ENCODE data around the gene ACTL8.

ACTL8 gene

DNA sequence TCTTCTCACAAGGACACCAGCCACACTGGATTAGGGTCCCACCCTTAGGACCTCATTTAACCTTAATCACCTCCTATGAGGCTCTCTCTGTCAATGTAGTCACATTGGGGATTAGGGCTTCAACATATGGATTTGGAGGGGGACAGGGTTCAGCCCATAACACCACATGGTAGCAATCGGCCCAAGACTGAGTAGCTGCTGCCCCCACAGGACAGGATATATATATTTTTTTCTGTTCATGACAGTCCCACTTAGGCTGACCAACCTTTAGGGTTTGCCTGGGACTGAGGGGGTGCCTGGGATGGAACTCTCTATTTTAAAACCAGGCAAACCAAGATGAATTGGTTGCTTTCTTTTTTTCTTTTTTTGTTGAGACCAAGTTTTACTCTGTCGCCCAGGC lies 8.2 kb upstream of the ACTL8 start:
- H3K4me3 ChIP-seq (ENCODE audit: low read depth, low read length): no peak overlapping the region
- no peaks in the 10 kb centered on the region for H3K4me1 ChIP-seq (ENCODE audit: control insufficient read depth, insufficient read depth, low read length)
- no peak overlapping the region for H3K9ac ChIP-seq (ENCODE audit: low read length)
- H3K9me3 ChIP-seq (ENCODE audit: control insufficient read depth, insufficient read depth, low read depth, low read length): 0 out of 2 replicates have a peak, but pooled peaks cover 3% of the 10 kb centered on the region
- no peaks in the 10 kb centered on the region for H3K36me3 ChIP-seq (ENCODE audit: control insufficient read depth, insufficient read depth, low read length)
- H3K27ac ChIP-seq (ENCODE audit: low read depth, low read length): no peak overlapping the region
- no peaks in the 10 kb centered on the region for H3K27me3 ChIP-seq (ENCODE audit: control insufficient read depth, insufficient read depth, low read length)

DNA sequence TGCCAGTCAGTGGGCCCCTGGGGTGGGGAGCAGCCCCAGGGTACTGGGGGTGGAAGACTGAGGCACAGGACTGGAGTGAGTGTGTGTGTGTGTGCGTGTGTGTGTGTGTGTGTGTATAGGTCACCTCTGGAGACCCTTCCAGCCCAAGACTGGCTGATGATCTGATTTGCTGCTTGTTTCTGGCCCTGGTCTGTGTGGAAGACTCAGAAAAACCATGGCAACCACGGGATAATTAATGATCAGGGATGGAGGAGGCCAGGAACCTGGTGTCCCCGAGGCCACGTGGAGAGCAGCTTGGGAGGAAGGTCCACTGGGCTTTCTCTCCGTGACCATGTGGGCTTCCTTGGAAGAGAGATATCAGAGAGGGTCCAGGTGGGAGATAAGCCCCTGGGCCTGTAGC lies 4.8 kb upstream of the ACTL8 start:
- no peaks in the 10 kb centered on the region for H3K36me3 ChIP-seq (ENCODE audit: control insufficient read depth, insufficient read depth, low read length)
- H3K27ac ChIP-seq (ENCODE audit: low read depth, low read length): no peak overlapping the region
- no peaks in the 10 kb centered on the region for H3K4me1 ChIP-seq (ENCODE audit: control insufficient read depth, insufficient read depth, low read length)
- H3K9ac ChIP-seq (ENCODE audit: low read length): no peak overlapping the region
- no peaks in the 10 kb centered on the region for H3K27me3 ChIP-seq (ENCODE audit: control insufficient read depth, insufficient read depth, low read length)
- H3K4me3 ChIP-seq (ENCODE audit: low read depth, low read length): no peak overlapping the region
- peaks cover 24% of the 10 kb centered on the region for H3K9me3 ChIP-seq (ENCODE audit: control insufficient read depth, insufficient read depth, low read depth, low read length)

DNA sequence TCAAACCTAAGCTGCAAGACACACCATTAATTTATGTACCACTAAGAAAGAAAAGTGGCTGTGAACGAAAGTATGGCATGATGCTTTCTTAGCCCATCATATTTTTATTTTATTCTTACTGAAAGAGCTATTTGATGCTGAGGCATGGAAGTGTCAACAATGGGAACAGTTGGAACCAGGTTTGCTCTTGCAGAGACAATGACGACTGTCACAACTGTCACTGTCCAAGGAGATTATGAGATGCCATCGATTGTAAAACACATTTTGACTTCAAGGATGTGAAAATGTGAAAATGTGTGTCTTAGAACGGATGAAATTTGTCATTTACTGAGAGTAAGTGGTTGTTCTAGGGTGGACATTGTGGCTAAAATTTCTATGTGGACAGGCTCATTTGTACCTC lies 2.8 kb upstream of the ACTL8 start:
- Histone ChIP-seq H3K4me1 (ENCODE audit: control insufficient read depth, insufficient read depth, low read length) (no peaks in the 10 kb centered on the region), H3K9ac (ENCODE audit: low read length) (no peak overlapping the region), H3K4me3 (ENCODE audit: low read depth, low read length) (no peak overlapping the region), H3K27me3 (ENCODE audit: control insufficient read depth, insufficient read depth, low read length) (no peaks in the 10 kb centered on the region), H3K27ac (ENCODE audit: low read depth, low read length) (no peak overlapping the region), H3K36me3 (ENCODE audit: control insufficient read depth, insufficient read depth, low read length) (no peaks in the 10 kb centered on the region), H3K9me3 (ENCODE audit: control insufficient read depth, insufficient read depth, low read depth, low read length) (peaks cover 34% of the 10 kb centered on the region)

DNA sequence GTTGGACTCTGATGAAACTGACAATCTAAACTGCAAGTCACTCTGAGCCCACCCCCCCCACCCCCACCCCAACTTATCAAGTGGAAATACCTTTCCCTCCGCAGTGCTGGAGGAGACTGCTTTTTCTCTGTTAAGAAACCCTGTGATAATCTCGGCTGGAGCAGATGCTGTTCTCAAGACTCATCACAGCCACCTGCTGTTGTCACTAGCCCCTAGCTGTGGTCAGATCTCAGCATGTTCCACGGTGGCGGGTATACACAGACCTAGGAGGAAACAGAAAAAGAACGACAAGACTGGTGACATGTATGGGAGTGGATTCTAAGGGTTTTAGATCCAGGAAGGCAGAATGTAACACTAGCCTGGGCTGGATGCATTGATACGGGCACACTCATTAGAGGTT lies 2.3 kb downstream of the ACTL8 start:
- no peak overlapping the region for H3K27ac ChIP-seq (ENCODE audit: low read depth, low read length)
- H3K4me1 ChIP-seq (ENCODE audit: control insufficient read depth, insufficient read depth, low read length): no peaks in the 10 kb centered on the region
- H3K36me3 ChIP-seq (ENCODE audit: control insufficient read depth, insufficient read depth, low read length): no peaks in the 10 kb centered on the region
- no peaks in the 10 kb centered on the region for H3K27me3 ChIP-seq (ENCODE audit: control insufficient read depth, insufficient read depth, low read length)
- peaks cover 66% of the 10 kb centered on the region for H3K9me3 ChIP-seq (ENCODE audit: control insufficient read depth, insufficient read depth, low read depth, low read length)
- no peak overlapping the region for H3K9ac ChIP-seq (ENCODE audit: low read length)
- no peak overlapping the region for H3K4me3 ChIP-seq (ENCODE audit: low read depth, low read length)

DNA sequence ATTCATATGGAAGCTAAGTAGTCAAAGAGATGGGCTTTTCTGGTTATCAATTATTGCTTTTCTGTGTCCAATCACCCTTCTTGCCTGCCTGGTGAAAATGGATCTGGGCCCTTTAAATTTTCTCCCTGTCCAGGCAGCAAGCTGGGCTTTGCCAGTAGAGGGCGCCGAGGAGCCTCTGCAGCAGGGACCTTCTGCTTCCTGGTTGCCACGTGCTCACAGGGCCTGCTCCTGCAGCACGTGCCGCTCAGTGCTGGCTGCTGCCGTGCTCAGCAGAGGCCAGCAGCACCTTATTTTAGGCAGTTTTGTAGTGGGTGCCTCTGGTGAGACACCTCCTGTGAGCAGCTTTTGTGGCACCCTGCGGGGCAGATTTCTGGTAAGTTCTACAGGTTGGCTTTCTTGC lies 4.0 kb downstream of the ACTL8 start:
- Histone ChIP-seq H3K9me3 (ENCODE audit: control insufficient read depth, insufficient read depth, low read depth, low read length) (peaks cover 56% of the 10 kb centered on the region), H3K27ac (ENCODE audit: low read depth, low read length) (no peak overlapping the region), H3K27me3 (ENCODE audit: control insufficient read depth, insufficient read depth, low read length) (no peaks in the 10 kb centered on the region), H3K4me3 (ENCODE audit: low read depth, low read length) (no peak overlapping the region), H3K36me3 (ENCODE audit: control insufficient read depth, insufficient read depth, low read length) (no peaks in the 10 kb centered on the region), H3K4me1 (ENCODE audit: control insufficient read depth, insufficient read depth, low read length) (no peaks in the 10 kb centered on the region), H3K9ac (ENCODE audit: low read length) (no peak overlapping the region)

DNA sequence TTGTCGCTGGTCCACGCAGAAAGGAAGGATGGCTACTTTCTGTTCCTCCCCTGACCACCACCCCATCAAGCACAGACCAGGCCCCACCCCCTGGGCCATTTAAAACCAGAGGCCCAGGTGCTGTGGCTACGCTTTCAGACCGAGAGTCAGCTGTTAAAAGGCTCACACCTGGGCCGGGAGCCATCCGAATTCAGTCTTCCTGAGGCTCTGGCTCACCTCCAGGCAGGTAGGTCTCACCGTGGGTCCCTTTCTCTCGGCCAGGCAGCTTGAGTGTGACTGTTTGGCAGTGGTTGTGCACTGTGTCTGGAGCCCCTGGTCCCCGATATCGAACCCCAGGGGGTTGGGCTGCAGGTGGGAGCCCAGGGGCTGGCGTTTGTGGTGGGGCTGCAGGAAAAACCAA lies 7.2 kb downstream of the ACTL8 start:
- Histone ChIP-seq H3K9me3 (ENCODE audit: control insufficient read depth, insufficient read depth, low read depth, low read length) (peaks cover 31% of the 10 kb centered on the region), H3K36me3 (ENCODE audit: control insufficient read depth, insufficient read depth, low read length) (no peaks in the 10 kb centered on the region), H3K4me1 (ENCODE audit: control insufficient read depth, insufficient read depth, low read length) (peaks cover 2% of the 10 kb centered on the region; the same call in 1 of the 2 replicates), H3K27me3 (ENCODE audit: control insufficient read depth, insufficient read depth, low read length) (no peaks in the 10 kb centered on the region), H3K9ac (ENCODE audit: low read length) (no peak overlapping the region), H3K27ac (ENCODE audit: low read depth, low read length) (no peak overlapping the region), H3K4me3 (ENCODE audit: low read depth, low read length) (no peak overlapping the region)

DNA sequence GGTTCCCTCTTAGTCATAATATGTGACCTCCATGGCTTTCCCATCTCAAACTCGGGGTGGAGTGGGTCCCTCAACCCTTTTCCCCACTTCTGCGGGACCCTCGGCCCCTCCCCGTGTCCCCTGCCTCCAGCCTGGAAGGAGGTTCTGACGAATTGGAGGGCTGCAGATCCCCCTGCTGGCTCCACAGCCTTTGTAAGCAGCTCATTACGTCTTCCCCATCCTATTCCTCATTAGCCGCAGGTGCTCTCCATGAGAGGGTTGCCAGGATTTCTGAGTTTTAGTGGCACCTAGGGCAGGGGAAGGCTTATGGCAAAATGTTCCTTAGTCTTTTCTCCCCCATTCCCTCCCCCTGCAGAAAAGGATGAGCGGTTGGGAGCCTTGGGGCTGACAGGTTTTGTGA lies 8.3 kb downstream of the ACTL8 start:
- peaks cover 6% of the 10 kb centered on the region; the same call in 1 of the 2 replicates for H3K4me1 ChIP-seq (ENCODE audit: control insufficient read depth, insufficient read depth, low read length)
- no peaks in the 10 kb centered on the region for H3K36me3 ChIP-seq (ENCODE audit: control insufficient read depth, insufficient read depth, low read length)
- no peaks in the 10 kb centered on the region for H3K27me3 ChIP-seq (ENCODE audit: control insufficient read depth, insufficient read depth, low read length)
- H3K9me3 ChIP-seq (ENCODE audit: control insufficient read depth, insufficient read depth, low read depth, low read length): peaks cover 22% of the 10 kb centered on the region
- no peak overlapping the region for H3K27ac ChIP-seq (ENCODE audit: low read depth, low read length)
- H3K4me3 ChIP-seq (ENCODE audit: low read depth, low read length): no peak overlapping the region
- no peak overlapping the region for H3K9ac ChIP-seq (ENCODE audit: low read length)

DNA sequence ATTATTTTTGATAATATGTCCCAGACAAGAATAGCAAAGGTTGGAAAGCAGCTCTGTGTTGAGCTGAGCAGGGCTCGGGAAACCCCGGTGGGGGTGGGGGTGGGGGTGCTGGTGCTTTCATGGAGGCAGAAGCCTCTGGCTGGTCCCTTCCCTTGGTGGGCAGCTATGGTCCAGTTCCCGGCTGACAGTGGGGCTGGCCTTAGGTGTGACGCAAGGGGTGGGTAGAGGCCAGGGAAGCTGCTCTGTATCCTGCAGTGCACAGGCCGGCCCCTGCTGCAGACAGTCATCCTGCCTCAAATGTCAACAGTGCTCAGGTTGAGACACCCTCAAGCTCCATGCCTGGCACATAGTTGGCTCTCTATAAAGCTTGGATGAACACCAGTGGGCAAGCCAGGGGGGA lies 8.9 kb downstream of the ACTL8 start:
- no peak overlapping the region for H3K4me3 ChIP-seq (ENCODE audit: low read depth, low read length)
- peaks cover 17% of the 10 kb centered on the region for H3K9me3 ChIP-seq (ENCODE audit: control insufficient read depth, insufficient read depth, low read depth, low read length)
- no peaks in the 10 kb centered on the region for H3K36me3 ChIP-seq (ENCODE audit: control insufficient read depth, insufficient read depth, low read length)
- peaks cover 11% of the 10 kb centered on the region; the same call in 1 of the 2 replicates for H3K4me1 ChIP-seq (ENCODE audit: control insufficient read depth, insufficient read depth, low read length)
- no peak overlapping the region for H3K27ac ChIP-seq (ENCODE audit: low read depth, low read length)
- H3K9ac ChIP-seq (ENCODE audit: low read length): no peak overlapping the region
- no peaks in the 10 kb centered on the region for H3K27me3 ChIP-seq (ENCODE audit: control insufficient read depth, insufficient read depth, low read length)

DNA sequence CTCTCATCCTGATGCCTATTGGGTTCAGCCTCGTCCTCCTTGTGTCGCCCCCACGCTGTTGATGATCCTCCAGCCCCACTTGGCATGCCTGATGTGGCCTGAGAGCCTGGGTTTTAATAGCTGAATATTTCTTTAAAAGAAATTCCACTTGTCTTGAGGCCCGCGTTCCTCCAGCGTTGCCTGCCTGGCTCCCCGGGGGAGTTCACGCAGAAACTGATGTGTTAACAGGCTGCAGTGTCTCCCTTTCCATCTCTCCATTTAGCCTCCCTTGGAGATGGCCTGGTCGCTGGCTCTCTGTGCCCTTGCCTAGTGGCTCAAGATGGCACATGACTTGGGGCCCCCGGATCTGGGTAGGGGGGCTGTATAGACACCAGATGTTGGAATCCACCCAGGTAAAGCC lies 9.5 kb downstream of the ACTL8 start:
- H3K36me3 ChIP-seq (ENCODE audit: control insufficient read depth, insufficient read depth, low read length): no peaks in the 10 kb centered on the region
- H3K9me3 ChIP-seq (ENCODE audit: control insufficient read depth, insufficient read depth, low read depth, low read length): peaks cover 11% of the 10 kb centered on the region
- H3K9ac ChIP-seq (ENCODE audit: low read length): no peak overlapping the region
- no peaks in the 10 kb centered on the region for H3K27me3 ChIP-seq (ENCODE audit: control insufficient read depth, insufficient read depth, low read length)
- no peak overlapping the region for H3K4me3 ChIP-seq (ENCODE audit: low read depth, low read length)
- H3K27ac ChIP-seq (ENCODE audit: low read depth, low read length): no peak overlapping the region
- H3K4me1 ChIP-seq (ENCODE audit: control insufficient read depth, insufficient read depth, low read length): peaks cover 13% of the 10 kb centered on the region; the same call in 1 of the 2 replicates

DNA sequence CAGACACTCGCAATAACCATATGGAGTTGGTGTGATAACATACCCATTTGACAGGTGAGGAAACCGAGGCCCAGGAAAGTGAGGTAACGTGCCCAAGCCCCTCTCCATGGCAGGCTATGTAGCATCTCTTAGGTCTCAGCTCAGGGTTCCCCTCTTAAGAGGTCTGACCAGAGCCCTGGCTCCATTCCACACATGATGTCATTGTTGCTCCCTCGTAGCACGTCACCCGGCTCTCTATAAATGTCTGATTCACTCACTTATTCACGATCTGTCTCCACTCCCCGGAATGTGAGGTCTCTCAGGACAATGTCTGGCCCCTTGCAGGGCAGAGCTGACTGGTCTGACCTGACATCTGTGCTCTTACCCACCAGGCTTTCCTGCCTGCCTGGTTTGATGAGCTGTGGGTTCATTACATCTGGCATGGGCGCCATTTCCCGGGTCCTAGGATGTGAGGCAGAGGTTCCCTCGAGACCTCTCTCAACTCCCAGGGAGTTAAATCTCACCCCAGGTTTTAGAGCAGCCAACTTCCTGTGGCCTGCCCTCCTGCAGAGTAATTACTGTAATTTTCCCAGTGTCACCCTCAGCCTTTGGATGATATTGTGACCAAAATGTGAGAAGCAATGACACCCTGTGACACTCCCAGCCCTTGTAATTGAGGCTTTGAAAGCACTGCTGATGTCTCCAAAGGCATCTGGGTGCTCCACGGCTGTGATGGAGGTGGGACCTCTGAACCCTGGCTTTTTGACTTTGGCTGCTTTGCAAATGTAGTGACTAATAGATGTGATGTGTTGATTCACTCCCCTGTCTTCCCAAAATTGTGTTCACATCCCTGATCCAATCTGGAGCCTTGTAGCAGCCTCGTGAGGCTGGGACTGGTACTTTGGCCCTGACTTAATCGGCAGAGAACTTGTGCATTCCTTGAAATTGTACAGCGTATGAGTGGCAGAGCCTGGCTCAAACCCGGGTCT lies 10.6 kb downstream of the ACTL8 start:
- Histone ChIP-seq H3K9ac (ENCODE audit: low read length) (no peak overlapping the region), H3K9me3 (ENCODE audit: control insufficient read depth, insufficient read depth, low read depth, low read length) (no peaks in the 10 kb centered on the region), H3K27me3 (ENCODE audit: control insufficient read depth, insufficient read depth, low read length) (no peaks in the 10 kb centered on the region), H3K27ac (ENCODE audit: low read depth, low read length) (no peak overlapping the region), H3K4me3 (ENCODE audit: low read depth, low read length) (no peak overlapping the region), H3K36me3 (ENCODE audit: control insufficient read depth, insufficient read depth, low read length) (no peaks in the 10 kb centered on the region), H3K4me1 (ENCODE audit: control insufficient read depth, insufficient read depth, low read length) (peaks cover 13% of the 10 kb centered on the region; the same call in 1 of the 2 replicates)

DNA sequence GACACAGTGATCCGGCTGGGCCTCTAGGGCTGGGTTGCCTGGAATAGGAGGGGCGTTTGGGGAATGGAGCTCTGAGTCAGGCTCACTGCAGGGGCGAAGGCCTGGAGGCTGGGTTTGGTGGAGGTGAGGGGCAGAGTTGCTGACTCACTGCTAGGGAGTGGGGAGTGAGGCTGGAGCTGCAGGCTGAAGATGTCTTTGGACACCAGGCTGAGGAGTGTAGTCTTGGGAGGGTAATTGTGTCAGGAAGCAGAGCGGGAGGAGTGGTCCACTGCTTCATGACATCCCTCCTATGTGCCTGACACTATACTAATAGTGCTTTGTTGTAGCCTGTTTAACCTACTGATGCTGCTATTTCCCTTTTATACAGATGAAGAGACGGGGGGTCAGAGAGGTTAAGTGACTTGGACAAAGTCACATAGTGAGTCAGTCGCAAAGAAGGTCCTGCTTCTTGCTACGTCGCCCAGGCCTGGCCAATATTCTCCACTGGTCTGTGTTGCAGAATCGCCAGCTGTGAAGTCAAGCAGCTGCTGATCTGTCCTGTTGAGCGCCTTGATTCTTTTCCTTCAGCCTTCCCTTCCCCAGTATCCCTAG lies 13.6 kb downstream of the ACTL8 start:
- Histone ChIP-seq H3K4me1 (ENCODE audit: control insufficient read depth, insufficient read depth, low read length) (peaks cover 13% of the 10 kb centered on the region; the same call in 1 of the 2 replicates), H3K9me3 (ENCODE audit: control insufficient read depth, insufficient read depth, low read depth, low read length) (no peaks in the 10 kb centered on the region), H3K36me3 (ENCODE audit: control insufficient read depth, insufficient read depth, low read length) (no peaks in the 10 kb centered on the region)

More for the DNA sequence above, 13.6 kb downstream of the ACTL8 start:
- H3K27me3 ChIP-seq (ENCODE audit: control insufficient read depth, insufficient read depth, low read length): no peaks in the 10 kb centered on the region
- H3K9ac ChIP-seq (ENCODE audit: low read length): no peak overlapping the region
- no peak overlapping the region for H3K4me3 ChIP-seq (ENCODE audit: low read depth, low read length)
- no peak overlapping the region for H3K27ac ChIP-seq (ENCODE audit: low read depth, low read length)

Data from HUES6 (cell line).